GM12875 (cell line): ENCODE data around the gene LRATD1.
"Not testable (repeated sequence)": the region's sequence is repeated elsewhere in the genome, so short reads cannot be mapped to it uniquely, and the experiment has no call there.

ENCODE experiments used
- H3K4me3 ChIP-seq: one replicate; pipeline ENCODE4 v1.5.1; 2011; ENCODE audit warnings: low read depth, low read length, control low read depth
- CTCF ChIP-seq: IDR thresholded peaks from 2 replicates; pipeline ENCODE4 v1.5.1; 2011; ENCODE audit warnings: low read depth, mild to moderate bottlenecking, control low read depth, inconsistent platforms, low read length, moderate library complexity, borderline replicate concordance; ENCODE audit not compliant: insufficient read depth

The LRATD1 gene

DNA sequence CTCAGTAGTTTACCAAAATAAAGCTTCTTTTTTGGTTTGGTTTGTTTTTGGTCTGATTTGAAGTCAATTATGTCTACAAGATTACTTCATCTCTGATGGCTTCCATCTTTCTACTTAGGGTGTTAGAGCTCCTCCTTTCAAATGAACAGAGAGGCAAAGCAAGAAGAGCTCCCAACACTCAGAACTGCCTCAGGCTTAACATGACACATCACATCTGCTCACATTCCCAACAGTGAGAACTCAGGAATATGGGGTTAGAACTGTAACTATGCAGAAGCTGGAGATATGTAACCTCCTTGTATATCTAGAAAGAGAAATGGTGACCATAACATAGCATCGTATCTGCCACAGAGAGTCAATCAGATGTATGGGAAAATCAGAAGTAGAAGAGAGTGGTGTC, 11.4 kb upstream of the LRATD1 start:
- no peak for TF ChIP-seq CTCF
- no peak overlapping the region for H3K4me3 ChIP-seq

DNA sequence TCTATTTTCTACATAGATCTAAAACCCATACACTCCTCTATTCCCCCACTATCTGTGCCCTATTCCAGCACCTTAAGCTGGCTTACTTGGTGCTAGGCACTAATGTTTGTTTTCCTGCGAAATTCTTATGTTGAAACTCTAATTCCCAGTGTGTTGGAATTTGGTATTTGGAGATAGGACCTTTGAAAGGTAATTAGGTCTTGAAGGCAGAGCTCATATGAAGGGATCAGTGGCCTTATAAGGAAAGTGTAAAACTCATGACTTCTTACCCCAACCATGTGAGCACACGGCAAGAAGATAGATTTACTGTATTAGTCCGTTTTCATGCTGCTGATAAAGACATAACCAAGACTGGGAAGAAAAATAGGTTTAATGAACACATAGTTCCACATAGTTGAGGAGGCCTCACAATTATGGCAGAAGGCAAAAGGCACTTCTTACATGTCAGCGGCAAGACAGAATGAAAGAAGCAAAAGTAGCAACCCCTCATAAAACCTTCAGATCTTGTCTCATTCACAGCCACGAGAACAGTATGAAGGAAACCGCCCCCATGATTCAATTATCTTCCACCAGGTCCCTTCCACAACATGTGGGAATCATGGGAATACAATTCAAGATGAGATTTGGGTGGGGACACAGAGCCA, 10.5 kb upstream of the LRATD1 start:
- TF ChIP-seq CTCF: no peak
- H3K4me3 ChIP-seq: no peak overlapping the region

DNA sequence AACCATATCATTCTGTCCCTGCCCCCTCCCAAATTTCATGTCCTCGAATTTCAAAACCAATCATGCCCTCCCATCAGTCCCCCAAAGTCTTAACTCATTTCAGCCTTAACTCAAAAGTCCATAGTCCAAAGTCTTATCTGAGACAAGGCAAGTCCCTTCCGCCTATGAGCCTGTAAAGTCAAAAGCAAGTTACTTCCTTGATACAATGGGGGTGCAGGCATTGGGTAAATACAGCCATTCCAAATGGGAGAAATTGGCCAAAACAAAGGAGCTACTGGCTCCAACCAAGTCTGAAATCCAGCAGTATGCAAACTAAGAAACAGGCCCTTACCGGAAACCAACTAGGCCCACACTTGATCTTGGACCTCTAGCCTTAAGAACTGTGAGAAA, 10.0 kb upstream of the LRATD1 start:
- H3K4me3 ChIP-seq: not testable (repeated sequence)

DNA sequence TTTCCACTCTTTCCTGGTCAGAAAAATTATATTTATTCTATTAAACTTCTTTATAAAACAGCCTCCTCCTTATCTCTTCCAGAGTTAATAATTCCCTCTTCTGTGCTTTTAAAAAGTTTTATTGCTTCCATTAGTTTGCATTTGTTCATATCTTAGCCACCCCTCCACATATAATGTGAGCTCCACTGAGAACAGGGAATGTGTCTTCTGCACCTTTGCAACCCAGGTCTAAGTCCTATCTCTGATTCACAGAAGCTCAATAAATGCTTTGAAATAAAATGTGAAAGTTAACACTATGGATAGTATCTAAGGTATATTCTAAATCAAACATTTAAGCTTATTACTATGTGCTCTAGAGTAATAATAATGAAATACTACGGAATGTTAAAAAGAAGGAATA, 9.3 kb upstream of the LRATD1 start:
- no peak overlapping the region for H3K4me3 ChIP-seq

DNA sequence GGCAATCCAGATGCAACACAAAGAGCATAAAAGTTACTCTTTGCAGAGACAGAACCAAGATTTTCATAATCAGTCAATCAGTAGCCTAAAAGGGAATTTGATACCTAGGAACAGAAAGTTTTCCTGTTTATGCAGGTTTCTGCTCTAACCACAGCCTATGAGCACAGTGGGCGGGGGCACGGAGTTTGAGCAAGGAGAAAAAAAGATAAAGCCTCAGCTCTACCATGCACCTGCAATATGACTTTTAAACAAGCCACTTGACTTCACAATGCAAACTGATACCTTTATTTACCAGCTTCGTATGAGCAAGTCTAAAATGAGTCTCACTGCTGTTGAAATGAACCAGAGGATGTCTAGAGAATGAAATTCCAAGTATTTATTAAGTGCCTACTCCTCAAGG, 5.6 kb upstream of the LRATD1 start:
- no peak overlapping the region for H3K4me3 ChIP-seq
- no peak for TF ChIP-seq CTCF

More for the DNA sequence above, 9.3 kb upstream of the LRATD1 start:
- no peak for TF ChIP-seq CTCF

DNA sequence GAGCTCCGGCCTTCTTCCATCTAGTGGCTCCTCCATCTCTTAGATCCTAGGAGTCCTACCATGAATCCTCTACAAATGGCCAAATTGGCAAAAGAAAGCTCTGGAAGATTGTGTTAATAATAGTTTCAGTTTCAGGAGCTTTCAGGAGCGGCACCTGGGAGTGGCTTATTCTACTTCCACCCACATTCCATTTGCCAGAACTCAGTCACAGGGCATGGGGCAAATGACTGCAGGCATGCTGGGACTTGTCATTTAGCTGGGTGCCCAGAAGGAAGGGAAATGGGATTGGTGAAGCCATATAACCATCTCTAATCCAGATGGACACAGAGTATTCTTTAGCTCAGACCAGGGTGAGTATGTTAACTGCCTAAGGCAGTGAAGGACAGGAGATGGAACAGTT, 3.6 kb upstream of the LRATD1 start:
- TF ChIP-seq CTCF: no peak
- H3K4me3 ChIP-seq: no peak overlapping the region

DNA sequence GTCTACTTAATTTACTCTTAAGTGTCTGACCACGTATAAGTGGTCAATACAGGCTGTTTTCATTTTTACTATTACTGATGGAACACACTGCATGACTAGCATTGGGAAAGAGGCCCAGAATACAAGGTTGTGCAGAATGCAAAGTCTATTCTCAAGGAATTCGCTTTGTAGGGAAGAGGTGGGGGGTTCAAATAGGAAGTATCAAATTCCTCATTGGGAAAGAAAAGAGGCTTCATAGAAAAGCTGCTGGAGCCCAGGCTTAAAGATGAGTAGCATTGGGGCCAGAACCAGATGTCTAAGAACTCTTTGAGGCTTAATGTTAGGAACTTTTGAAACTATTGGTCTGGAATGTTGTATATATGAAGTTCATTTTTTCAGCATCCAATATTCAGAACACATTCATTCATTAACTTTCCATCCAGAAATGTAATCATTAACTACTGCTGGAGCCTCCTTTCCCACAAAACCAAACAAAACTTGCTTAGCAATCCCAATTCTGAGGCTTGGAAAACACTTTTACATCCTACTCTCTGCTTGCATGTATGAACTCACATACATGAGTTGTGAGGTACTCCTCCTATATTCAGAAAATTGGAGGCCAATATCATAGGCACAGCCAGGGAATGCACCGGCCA, 994 bp upstream of the LRATD1 start:
- no peak for TF ChIP-seq CTCF
- H3K4me3 ChIP-seq: no peak overlapping the region
